Motor neuron (in vitro differentiated cells): ENCODE data around the gene TPRA1. TPM values are rescaled to one million over a fixed set of nuclear protein-coding genes. Genes with fewer than 3 reads are reported as not detected.

ENCODE experiments used
- total RNA-seq, 8 experiments: library from RNA; unstranded; fragments of 300-600 nt; gene quantifications; 2 replicates each; pipeline versions ENCODE4 v1.2.3 to v1.2.4, GENCODE V29; 2022

Gene TPRA1
- total RNA-seq, 8 experiments from 2014 or later: 16.2 to 59.1 (median 25.3) TPM

Other genes starting within 250 kb of the TPRA1 start
- gene MCM2, start 7.7 kb upstream of the TPRA1 start, total RNA-seq: 10 to 100 TPM in 6 of 8 experiments, 1 to 10 TPM in 2; 6.4 to 94.6 (median 15.9) TPM
- gene PODXL2, start 38.5 kb upstream of the TPRA1 start, total RNA-seq: 100 to 1,000 TPM in 4 of 8 experiments, 10 to 100 TPM in 4; 11.9 to 136 (median 108) TPM
- 10 to 100 TPM in 2 of 8 experiments, 1 to 10 TPM in 4, under 1 TPM in 2; 0.60 to 61.4 (median 3.0) TPM for gene ABTB1, start 82.2 kb upstream of the TPRA1 start, total RNA-seq
- 10 to 100 TPM in 3 of 8 experiments, 1 to 10 TPM in 3, under 1 TPM in 2; 0.43 to 69.2 (median 4.5) TPM for gene MGLL, start 231.8 kb upstream of the TPRA1 start, total RNA-seq